ENCODE data around the gene MED13L.

Gene MED13L

DNA sequence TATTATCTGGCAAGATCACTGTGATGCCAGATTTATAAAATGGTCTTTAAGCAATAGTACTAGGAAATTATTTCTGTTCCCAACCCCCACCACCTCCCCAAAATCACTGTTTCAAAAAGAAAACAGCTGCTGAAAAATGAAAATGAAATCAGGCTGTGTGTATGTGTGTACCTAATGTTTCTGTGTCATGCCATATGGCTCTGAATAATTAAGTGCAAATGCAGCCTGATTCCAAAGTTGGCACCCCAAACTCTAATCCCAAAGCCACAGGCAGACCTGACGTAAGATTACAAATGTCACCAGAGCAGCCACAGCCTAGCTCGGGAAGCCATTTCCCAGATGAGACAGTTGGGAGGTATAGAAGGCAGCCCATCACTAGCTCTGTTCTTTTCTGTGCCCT is 175.5 kb downstream of the MED13L start:
- DNase-seq (ENCODE audit: insufficient read length, low spot score) (no peak), FAIRE-seq (no peak)

DNA sequence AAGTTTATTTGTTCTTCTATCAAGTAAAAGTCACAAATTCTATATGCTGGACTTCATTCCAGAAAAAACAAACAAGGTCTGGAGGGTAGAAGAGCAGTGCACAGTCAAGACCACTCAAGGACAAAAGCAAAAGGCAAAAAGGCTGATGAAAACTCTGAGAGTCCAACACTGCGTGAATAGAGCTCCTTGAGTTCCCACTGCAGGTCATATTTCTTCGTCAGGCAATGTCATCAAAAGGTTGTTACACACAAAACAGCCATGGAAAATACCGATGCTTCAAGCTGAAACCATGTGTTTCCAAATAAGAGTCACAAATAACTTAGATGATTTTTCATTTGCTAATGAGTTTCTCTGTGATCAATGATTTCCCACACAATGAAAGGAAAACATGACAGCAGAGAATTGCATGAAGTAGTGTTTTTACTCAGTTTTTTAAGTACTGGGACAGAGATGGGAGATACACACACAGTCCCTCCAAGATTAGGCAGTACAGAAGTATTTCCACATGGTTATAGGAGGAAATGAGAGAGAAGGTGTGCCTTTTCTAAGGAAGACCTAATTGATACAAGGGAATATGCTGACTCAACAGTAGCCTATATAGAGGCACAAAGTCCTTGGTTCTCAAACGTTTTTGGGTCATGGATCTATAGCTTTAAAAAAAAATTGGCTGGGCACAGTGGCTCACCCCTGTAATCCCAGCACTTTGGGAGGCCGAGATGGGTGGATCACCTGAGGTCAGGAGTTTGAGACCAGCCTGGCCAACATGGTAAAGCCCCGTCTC is 177.7 kb downstream of the MED13L start:
- DNase-seq (ENCODE audit: insufficient read length, low spot score), result no peak
- no peak for FAIRE-seq

GRCh38 chr12:116096874-116097273 is 180.6 kb downstream of the MED13L start:
- DNase-seq (ENCODE audit: insufficient read length, low spot score) (no peak), FAIRE-seq (no peak)

GRCh38 chr12:116094475-116094874 is 183.0 kb downstream of the MED13L start:
- FAIRE-seq (no peak), DNase-seq (ENCODE audit: insufficient read length, low spot score) (no peak)

- no peak for DNase-seq (ENCODE audit: insufficient read length, low spot score)
- FAIRE-seq, result no peak
Observed at GRCh38 chr12:116093915-116094314, 183.6 kb downstream of the MED13L start.

- DNase-seq (ENCODE audit: insufficient read length, low spot score), result no peak
- no peak for FAIRE-seq
Observed at GRCh38 chr12:116092776-116093175, 184.7 kb downstream of the MED13L start.

- FAIRE-seq (no peak), DNase-seq (ENCODE audit: insufficient read length, low spot score) (no peak)
Observed at GRCh38 chr12:116092162-116092561, 185.3 kb downstream of the MED13L start.

DNA sequence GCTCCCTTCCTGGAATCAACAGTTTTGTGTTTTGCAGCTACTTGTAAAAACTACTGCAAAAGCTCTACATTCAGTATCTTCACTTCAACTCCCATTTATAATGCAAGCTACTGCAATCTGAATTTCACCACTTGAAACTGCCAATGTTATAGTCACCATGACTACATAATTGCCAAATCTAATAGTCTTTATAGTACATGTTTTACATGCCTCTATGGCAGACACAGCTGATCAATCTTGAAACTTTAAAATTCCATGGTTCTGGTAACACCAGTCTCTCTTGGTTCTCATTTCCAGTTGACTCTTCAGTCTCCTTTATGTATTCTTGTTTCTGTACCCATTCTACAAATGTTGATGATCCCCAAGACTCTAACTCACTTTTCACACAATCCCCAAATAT is 185.9 kb downstream of the MED13L start:
- no peak for DNase-seq (ENCODE audit: insufficient read length, low spot score)
- no peak for FAIRE-seq

- FAIRE-seq (no peak), DNase-seq (ENCODE audit: insufficient read length, low spot score) (no peak)
Observed at GRCh38 chr12:116090516-116090915, 187.0 kb downstream of the MED13L start.

GRCh38 chr12:116089080-116089479 is 188.4 kb downstream of the MED13L start:
- FAIRE-seq (no peak), DNase-seq (ENCODE audit: insufficient read length, low spot score) (no peak)

GRCh38 chr12:116087962-116088361 is 189.5 kb downstream of the MED13L start:
- DNase-seq (ENCODE audit: insufficient read length, low spot score) (no peak), FAIRE-seq (no peak)

DNA sequence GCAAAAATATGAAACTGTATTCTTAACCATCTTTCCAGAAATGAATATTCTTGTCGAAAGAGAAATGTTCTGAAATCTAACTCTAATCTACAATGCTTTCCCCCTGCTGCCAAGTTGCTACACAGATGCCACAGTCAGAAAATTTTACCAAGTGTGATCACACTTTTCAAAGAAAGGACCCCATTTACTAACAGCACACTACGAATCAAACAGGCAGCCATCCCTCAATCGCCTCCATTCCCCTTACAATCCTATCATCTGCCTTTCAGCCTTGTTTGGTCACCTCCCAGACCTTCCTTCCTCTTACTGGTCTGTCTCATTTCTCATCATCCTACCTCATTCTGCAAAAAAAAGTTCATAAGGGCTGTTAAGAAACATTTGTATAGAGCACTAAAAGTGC is 190.1 kb downstream of the MED13L start:
- DNase-seq (ENCODE audit: insufficient read length, low spot score), result no peak
- FAIRE-seq, result no peak

DNA sequence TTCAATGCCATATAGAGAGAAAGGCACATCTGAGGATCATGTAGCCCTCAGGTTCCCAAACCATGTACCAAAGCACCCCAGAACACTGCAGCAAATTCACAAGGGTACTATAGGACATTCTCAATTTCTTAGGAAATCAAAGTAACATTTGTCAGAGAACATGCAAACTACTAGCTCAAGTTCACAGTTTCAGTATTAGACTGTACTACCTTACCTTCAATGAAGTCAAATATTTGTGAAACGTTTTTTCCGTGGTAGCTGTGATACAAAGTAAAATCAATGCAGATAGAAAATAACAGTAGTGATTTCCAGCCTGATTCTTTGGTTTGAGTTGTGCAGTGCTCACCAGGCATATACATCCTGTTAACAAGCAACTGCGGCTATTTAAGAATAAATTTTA is 197.1 kb downstream of the MED13L start:
- FAIRE-seq (no peak), DNase-seq (ENCODE audit: insufficient read length, low spot score) (no peak)

- FAIRE-seq, result no peak
- DNase-seq (ENCODE audit: insufficient read length, low spot score), result no peak
Observed at GRCh38 chr12:116078396-116078795, 199.1 kb downstream of the MED13L start.

DNA sequence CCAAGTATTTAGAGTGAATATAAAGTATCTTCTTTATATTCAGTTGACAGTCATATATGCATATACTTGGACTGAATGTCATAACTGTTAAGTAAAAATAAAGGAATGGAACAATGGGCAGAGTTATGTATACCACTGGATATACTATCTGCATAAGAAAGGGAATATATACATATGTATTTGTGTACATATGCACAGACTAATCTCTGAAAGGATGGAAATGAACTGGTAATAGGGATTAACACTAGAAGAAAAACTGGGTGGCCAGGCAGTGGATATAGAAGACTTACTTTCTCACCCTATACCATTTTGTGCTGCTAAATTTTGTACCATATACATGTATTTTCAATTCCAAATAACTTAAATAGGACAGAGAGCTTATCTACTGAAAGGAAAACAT is 200.1 kb downstream of the MED13L start:
- FAIRE-seq (no peak), DNase-seq (ENCODE audit: insufficient read length, low spot score) (no peak)

DNA sequence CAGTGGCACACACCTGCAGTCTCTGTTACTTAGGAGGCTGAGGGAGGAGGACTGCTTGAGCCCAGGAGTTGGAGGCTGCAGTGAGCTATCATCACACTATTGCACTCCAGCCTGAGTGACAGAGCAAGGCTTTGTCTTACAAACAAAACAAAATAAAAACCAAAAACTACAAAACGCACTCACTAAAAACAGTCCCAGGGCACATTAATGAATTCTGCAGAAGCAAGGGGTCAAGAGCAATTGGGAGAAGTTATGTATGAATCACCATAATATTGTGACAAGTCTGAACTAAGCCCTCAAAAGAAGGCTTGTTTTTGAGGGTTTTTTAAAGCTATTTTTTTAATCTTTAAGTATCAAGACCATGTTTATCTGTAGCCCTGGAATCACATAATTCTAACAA is 201.1 kb downstream of the MED13L start:
- FAIRE-seq, result no peak
- no peak for DNase-seq (ENCODE audit: insufficient read length, low spot score)

- DNase-seq (ENCODE audit: insufficient read length, low spot score) (no peak), FAIRE-seq (no peak)
Observed at GRCh38 chr12:116074686-116075085, 202.8 kb downstream of the MED13L start.

DNA sequence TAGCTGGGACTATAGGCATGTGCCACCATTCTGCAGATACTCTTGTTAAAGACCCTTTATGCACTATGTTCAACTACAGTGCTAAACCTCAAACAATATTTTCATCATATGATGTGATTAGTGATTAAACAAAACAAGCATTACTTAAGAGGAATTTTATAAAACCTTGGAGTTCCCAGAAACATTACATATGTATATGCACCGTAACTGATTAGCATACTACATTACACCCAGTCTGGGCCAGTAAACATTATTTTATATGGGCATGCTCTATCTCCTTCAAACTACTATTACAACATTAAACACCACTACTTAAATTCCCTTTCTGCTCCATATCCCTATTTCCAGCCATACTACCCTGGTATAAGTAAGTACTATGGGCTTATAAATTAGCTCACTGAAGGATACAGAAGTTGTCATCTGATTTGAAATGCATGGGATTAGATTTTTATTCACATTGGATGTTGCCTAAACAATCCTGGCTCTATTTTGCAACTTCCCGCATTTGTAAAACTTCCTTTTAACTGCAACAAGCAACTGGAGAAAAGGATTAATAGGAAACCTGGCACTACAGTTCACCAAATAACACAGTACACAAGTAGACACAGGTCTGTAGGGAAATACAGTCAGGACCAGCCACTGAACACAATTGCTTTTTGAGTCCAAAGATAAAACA is 205.8 kb downstream of the MED13L start:
- no peak for FAIRE-seq
- DNase-seq (ENCODE audit: insufficient read length, low spot score), result no peak

- FAIRE-seq (no peak), DNase-seq (ENCODE audit: insufficient read length, low spot score) (no peak)
Observed at GRCh38 chr12:116070444-116070843, 207.0 kb downstream of the MED13L start.

- DNase-seq (ENCODE audit: insufficient read length, low spot score), result no peak
- no peak for FAIRE-seq
Observed at GRCh38 chr12:116069943-116070342, 207.6 kb downstream of the MED13L start.

DNA sequence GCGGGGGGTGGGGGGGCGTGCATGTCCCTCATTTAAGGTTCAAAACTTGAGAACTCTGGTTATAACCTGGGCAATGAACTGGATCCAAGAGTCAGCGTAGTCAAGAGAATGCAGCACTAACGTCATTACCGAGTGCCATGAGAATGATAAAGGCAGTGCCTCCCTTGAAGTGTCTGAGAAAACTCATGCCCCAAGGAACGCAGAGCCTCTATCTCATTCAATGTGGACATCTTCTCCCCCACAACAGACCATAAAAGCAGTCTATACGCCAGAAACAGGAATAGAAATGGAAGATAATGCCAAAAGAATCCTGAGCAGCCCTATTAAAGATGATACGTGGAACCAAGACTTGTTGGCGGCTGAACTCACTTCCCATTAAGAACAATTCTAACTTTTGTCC is 208.6 kb downstream of the MED13L start:
- DNase-seq (ENCODE audit: insufficient read length, low spot score) (no peak), FAIRE-seq (no peak)

- FAIRE-seq (no peak), DNase-seq (ENCODE audit: insufficient read length, low spot score) (no peak)
Observed at GRCh38 chr12:116068371-116068770, 209.1 kb downstream of the MED13L start.
